K562 (cell line): ENCODE measurements around the gene STYX. TPM values are rescaled to one million over a fixed set of nuclear protein-coding genes. Genes with fewer than 3 reads are reported as not detected.

Experiments used
- ATAC-seq: fragments of 200-7000 bp; cut with Tn5 transposase; 3 replicates; pipeline ENCODE4 v1.9.1; 2020; ENCODE audit warnings: moderate library complexity
- BruUV-seq: library from RNA; stranded (reverse); fragments of 400-500 nt; replicated peaks from 2 replicates; lab custom pipeline; 2021; lab: Mats Ljungman, UMichigan
- CTCF ChIA-PET: fragments of 300-600 bp; formaldehyde crosslinking; extraction: SDS; loops from one replicate; lab custom pipeline; 2021; ENCODE audit warnings: low intra/inter-chr PET ratio; lab: Yijun Ruan, JAX
- POLR2A ChIA-PET: fragments of 300-600, 350-650 bp; sonication (Branson Sonifier 250); formaldehyde crosslinking; extraction: SDS; loops from one replicate; lab custom pipeline; 2021; ENCODE audit warnings: antibody characterized with exemption, inconsistent platforms; lab: Yijun Ruan, JAX
- DNase-seq, 4 experiments: peaks; one replicate each; pipeline versions ENCODE4 v3.0.0 to v3.0.0-alpha.2; 2011 to 2018; ENCODE audit warnings: low spot score in 3 of 4, mixed read lengths in 3 of 4; ENCODE audit errors: extremely low read depth in 1 of 4
- FAIRE-seq: peaks from 2 replicates; lab custom pipeline; 2011; peaks lifted over from hg19 to GRCh38; lab: Jason Lieb, UNC
- H2AFZ ChIP-seq: 2 replicates; pipeline ENCODE4 v1.6.0; 2011; ENCODE audit warnings: low read depth, low read length, control low read depth, inconsistent platforms
- H3K27ac ChIP-seq: fragments of 200-600 bp; 3 replicates; pipeline ENCODE4 v1.8.0; 2011; ENCODE audit warnings: low read depth, mild to moderate bottlenecking, control low read depth, inconsistent platforms, low read length, moderate library complexity, mixed read lengths; ENCODE audit errors: extremely low read depth
- H3K27me3 ChIP-seq, 2 experiments: fragments of 300-600 bp in 1 of 2; 2 replicates in 1 of 2; 3 replicates in 1 of 2; pipeline versions ENCODE4 v1.6.0 to v1.8.0; 2011; ENCODE audit warnings: inconsistent platforms in 2 of 2, low read length in 2 of 2, mild to moderate bottlenecking in 1 of 2, mixed read lengths in 1 of 2, moderate library complexity in 1 of 2; ENCODE audit not compliant: control insufficient read depth in 2 of 2, insufficient read depth in 2 of 2
- H3K36me3 ChIP-seq: fragments of 300-600 bp; 3 replicates; pipeline ENCODE4 v1.8.0; 2011; ENCODE audit warnings: mild to moderate bottlenecking, low read length, inconsistent platforms; ENCODE audit not compliant: control insufficient read depth, insufficient read depth
- H3K4me1 ChIP-seq, 2 experiments: fragments of 200-600 bp in 1 of 2; replicated peaks in 1 of 2; 2 replicates in 1 of 2; 3 replicates in 1 of 2; pipeline versions ENCODE4 v1.5.1 to v1.8.0; 2011; ENCODE audit warnings: inconsistent platforms in 2 of 2, low read length in 2 of 2, mild to moderate bottlenecking in 1 of 2, mixed read lengths in 1 of 2, moderate library complexity in 1 of 2; ENCODE audit not compliant: control insufficient read depth in 2 of 2, insufficient read depth in 2 of 2
- H3K4me2 ChIP-seq: 2 replicates; pipeline ENCODE4 v1.6.1; 2011; ENCODE audit warnings: low read length, control low read depth, inconsistent platforms, mixed read lengths; ENCODE audit not compliant: insufficient read depth
- H3K4me3 ChIP-seq: fragments of 200-600 bp; sonication (generic), shearing (Covaris generic); 2 replicates; pipeline ENCODE4 v1.5.1; 2016; ENCODE audit warnings: control low read depth, inconsistent platforms
- H3K79me2 ChIP-seq: fragments of 200-600 bp; 3 replicates; pipeline ENCODE4 v1.8.0; 2011; ENCODE audit warnings: low read length, inconsistent platforms; ENCODE audit not compliant: control insufficient read depth, insufficient read depth
- H3K9ac ChIP-seq, 2 experiments: 2 replicates each; pipeline versions ENCODE4 v1.6.0 to v1.6.1; 2011; ENCODE audit warnings: low read depth in 2 of 2, low read length in 2 of 2, control low read depth in 1 of 2, inconsistent platforms in 1 of 2, mild to moderate bottlenecking in 1 of 2, mixed read lengths in 1 of 2; ENCODE audit not compliant: insufficient read depth in 1 of 2
- H3K9me1 ChIP-seq: one replicate; pipeline ENCODE4 v1.6.0; 2011; ENCODE audit warnings: inconsistent platforms, mild to moderate bottlenecking, low read length, moderate library complexity; ENCODE audit not compliant: control insufficient read depth, insufficient read depth
- H3K9me3 ChIP-seq: replicated peaks from 2 replicates; pipeline ENCODE4 v1.5.1; 2011; ENCODE audit warnings: low read depth, low read length, inconsistent platforms; ENCODE audit not compliant: control insufficient read depth, insufficient read depth
- H4K20me1 ChIP-seq: replicated peaks from 2 replicates; pipeline ENCODE4 v1.6.1; 2011; ENCODE audit warnings: low read length, inconsistent platforms, mixed read lengths; ENCODE audit not compliant: control insufficient read depth, insufficient read depth
- ADNP ChIP-seq: fragments of 200-800 bp; sonication (Bioruptor generic); IDR thresholded peaks from 2 replicates; pipeline ENCODE4 v1.6.1; 2016; ENCODE audit warnings: missing genetic modification characterization, missing compliant biosample characterization
- HOXB6 ChIP-seq: fragments of 250-450 bp; sonication (Bioruptor Pico); IDR thresholded peaks from 2 replicates; pipeline ENCODE4 v1.5.1; 2022; ENCODE audit warnings: mild to moderate bottlenecking, borderline replicate concordance
- IRF9 ChIP-seq: fragments of 450-650 bp; IDR thresholded peaks from 2 replicates; pipeline ENCODE4 v1.6.1; 2016; ENCODE audit warnings: missing biosample characterization, missing genetic modification characterization
- TRIM28 ChIP-seq: fragments of 450-650 bp; IDR thresholded peaks from 2 replicates; pipeline ENCODE4 v1.6.1; 2017
- ZNF134 ChIP-seq: fragments of 250-450 bp; sonication (Bioruptor Pico); conservative IDR thresholded peaks from 2 replicates; pipeline ENCODE4 v1.4.0; 2020
- WGBS: fragments of 100-300 bp; shearing (Covaris generic); methylation state at CpG from one replicate; pipeline ENCODE4 v1.1.6; 2016; ENCODE audit warnings: low coverage, mixed read lengths; ENCODE audit not compliant: insufficient coverage; ENCODE audit errors: missing lambda C conversion rate; 5-methylcytosine and 5-hydroxymethylcytosine counted together
- in situ Hi-C: fragments of 300-500 bp; cut with MboI; formaldehyde crosslinking; loops from 4 replicates; pipeline ENCODE4 v1.15.0; 2018; ENCODE audit warnings: inconsistent platforms, mixed read lengths
- intact Hi-C: fragments of 100-400 bp; cut with micrococcal nuclease; formaldehyde crosslinking; loops from 2 replicates; pipeline ENCODE4 v1.14.2; 2022
- polyA plus RNA-seq, 8 experiments: library from polyadenylated mRNA; depleted of rRNA in 4 of 8; stranded (reverse) in 5 of 8; unstranded in 3 of 8; fragments of >200 nt; fragmentation: Nextera tagmentation in 2 of 8; fragmentation: Illumina TruSeq in 1 of 8; extraction: Ambion mirVana in 2 of 8; extraction: Trizol in 1 of 8; gene quantifications; 2 replicates each; pipeline versions ENCODE4 v1.2.1 to v1.2.3, GENCODE V29; 2011 to 2014; ENCODE audit warnings: inconsistent platforms in 1 of 8, missing spikeins in 1 of 8
- total RNA-seq, 7 experiments: library from RNA; depleted of rRNA in 6 of 7; stranded (reverse); fragments of >200 nt in 6 of 7; fragmentation: Illumina TruSeq in 2 of 7; extraction: Trizol in 2 of 7; gene quantifications; 2 replicates each; pipeline versions ENCODE4 v1.2.1 to v1.2.3, GENCODE V29; 2011 to 2021; ENCODE audit warnings: low replicate concordance in 1 of 7
- TF ChIP-seq, protein P1 (sequence below): sonication (generic); formaldehyde crosslinking; IDR thresholded peaks from 2 replicates; pipeline ENCODE4 v1.8.1; 2023; ENCODE audit warnings: mild to moderate bottlenecking, missing genetic modification reagents

Gene STYX
- total and polyA plus RNA-seq, 9 of the 15 experiments (the other 6 are each of a cell fraction or from before 2014, with no cell fraction given): 5.0 to 15.4 (median 10.6) TPM

DNA sequence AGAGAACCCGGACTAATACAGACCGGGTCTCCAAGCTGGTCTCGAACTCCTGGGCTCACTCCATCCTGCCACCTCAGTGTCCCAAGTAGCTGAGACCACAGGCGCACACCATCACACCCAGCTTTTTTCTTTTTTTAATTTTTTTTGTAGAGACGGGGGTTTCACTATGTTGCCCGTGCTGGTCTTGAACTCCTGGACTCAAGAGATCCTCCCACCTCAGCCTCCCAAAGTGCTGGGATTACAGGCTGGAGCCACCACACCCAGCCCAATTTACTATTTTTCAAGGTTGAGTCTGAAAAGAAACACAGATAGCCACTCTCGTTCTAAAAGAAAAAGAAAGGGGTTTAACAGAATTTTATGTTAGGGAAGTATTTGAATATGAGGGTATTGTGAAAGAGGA is 36.4 kb upstream of the STYX start:
- no peak overlapping the region; a peak in 1 of 4 replicates for H3K9ac ChIP-seq

More for the DNA sequence above, 36.4 kb upstream of the STYX start:
- intact Hi-C loops (loop anchor here (5.0 kb wide), 1 partner anchor 141 kb away; the partner anchor contains the start of genes GPR137C and TXNDC16), in situ Hi-C loops (no loop called here)
- ATAC-seq (no peak), FAIRE-seq (no peak), DNase-seq (no peak)
- 71% methylated on average over 3 of the region's 7 CpGs for WGBS
- H2AFZ ChIP-seq: no peak overlapping the region
- peaks cover 11% of the 10 kb centered on the region for H4K20me1 ChIP-seq
- TF ChIP-seq IRF9 (tag) (no peak), ZNF134 (CRISPR knock-in tag) (no peak), HOXB6 (CRISPR knock-in tag) (no peak), TRIM28 (no peak), ADNP (tag) (no peak)
- TF ChIP-seq, protein P1, sequence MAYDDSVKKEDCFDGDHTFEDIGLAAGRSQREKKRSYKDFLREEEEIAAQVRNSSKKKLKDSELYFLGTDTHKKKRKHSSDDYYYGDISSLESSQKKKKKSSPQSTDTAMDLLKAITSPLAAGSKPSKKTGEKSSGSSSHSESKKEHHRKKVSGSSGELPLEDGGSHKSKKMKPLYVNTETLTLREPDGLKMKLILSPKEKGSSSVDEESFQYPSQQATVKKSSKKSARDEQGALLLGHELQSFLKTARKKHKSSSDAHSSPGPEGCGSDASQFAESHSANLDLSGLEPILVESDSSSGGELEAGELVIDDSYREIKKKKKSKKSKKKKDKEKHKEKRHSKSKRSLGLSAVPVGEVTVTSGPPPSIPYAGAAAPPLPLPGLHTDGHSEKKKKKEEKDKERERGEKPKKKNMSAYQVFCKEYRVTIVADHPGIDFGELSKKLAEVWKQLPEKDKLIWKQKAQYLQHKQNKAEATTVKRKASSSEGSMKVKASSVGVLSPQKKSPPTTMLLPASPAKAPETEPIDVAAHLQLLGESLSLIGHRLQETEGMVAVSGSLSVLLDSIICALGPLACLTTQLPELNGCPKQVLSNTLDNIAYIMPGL: no peak
- H3K4me3 ChIP-seq: no peak overlapping the region
- no peak overlapping the region for H3K4me2 ChIP-seq
- H3K27ac ChIP-seq: no peak overlapping the region
- H3K27me3 ChIP-seq: no peaks in the 10 kb centered on the region
- no TSS peak for BruUV-seq
- H3K9me3 ChIP-seq: no peaks in the 10 kb centered on the region
- CTCF ChIA-PET: no interaction called here
- H3K4me1 ChIP-seq: peaks cover 9 to 15% of the 10 kb centered on the region in 2 experiments; a peak in 4 of 5 replicates
- POLR2A ChIA-PET: no interaction called here
- H3K36me3 ChIP-seq: 0 out of 3 replicates have a peak, but pooled peaks cover 2% of the 10 kb centered on the region
- peaks cover 66% of the 10 kb centered on the region for H3K79me2 ChIP-seq
- no peaks in the 10 kb centered on the region for H3K9me1 ChIP-seq
